ENCODE results near the gene TNFRSF21. TPM values are rescaled to one million over a fixed set of nuclear protein-coding genes. Genes with fewer than 3 reads are reported as not detected.
"Not testable (repeated sequence)": the region's sequence is repeated elsewhere in the genome, so short reads cannot be mapped to it uniquely, and the experiment has no call there.

The TNFRSF21 gene
- polyA plus RNA-seq, 1 donor (not counting 4 experiments of a cell fraction or from before 2014, with no cell fraction given) = 50.2 TPM

DNA sequence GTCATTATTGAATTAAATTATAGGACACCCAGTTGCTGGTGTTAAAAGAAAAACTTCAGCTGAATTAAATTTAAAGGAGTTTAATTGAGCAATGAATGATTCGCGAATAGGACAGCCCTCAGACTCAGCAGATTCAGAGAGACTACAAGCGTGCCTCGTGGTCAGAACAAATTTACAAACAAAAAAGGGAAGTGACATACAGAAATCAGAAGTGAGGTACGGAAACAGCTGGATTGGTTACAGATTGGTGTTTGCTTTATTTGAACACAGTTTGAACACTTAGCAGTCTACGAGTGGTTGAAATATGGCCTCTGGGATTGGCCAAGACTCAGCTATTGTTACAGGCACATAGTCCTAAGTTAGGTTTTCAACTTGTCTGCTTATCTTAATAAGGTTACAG lies 25.8 kb upstream of the TNFRSF21 start:
- Histone ChIP-seq H3K9me1 (ENCODE audit: control insufficient read depth, extremely low read depth, insufficient read depth, low read length) (no peaks in the 10 kb centered on the region), H3K9ac (ENCODE audit: control insufficient read depth, extremely low read depth, insufficient read depth, low read length) (no peak overlapping the region), H3K9me3 (ENCODE audit: control insufficient read depth, low read depth, low read length) (no peaks in the 10 kb centered on the region), H3K36me3 (ENCODE audit: control insufficient read depth in 2 of 2, extremely low read depth in 1 of 2, insufficient read depth in 2 of 2, low read length in 2 of 2) (no peaks in the 10 kb centered on the region), H4K20me1 (ENCODE audit: control insufficient read depth, extremely low read depth, insufficient read depth, low read length) (no peaks in the 10 kb centered on the region), H3K79me2 (ENCODE audit: control insufficient read depth, insufficient read depth, low read length) (no peaks in the 10 kb centered on the region), H2AFZ (ENCODE audit: control insufficient read depth, low read length) (no peak overlapping the region), H3K27ac (ENCODE audit: control insufficient read depth, insufficient read depth, low read length) (no peak overlapping the region), H3K4me3 (ENCODE audit: control insufficient read depth in 2 of 3, extremely low read depth in 1 of 3, insufficient read depth in 2 of 3, low read depth in 1 of 3, low read length in 3 of 3) (no peak overlapping the region), H3K4me1 (ENCODE audit: control insufficient read depth, extremely low read depth, insufficient read depth, low read length) (no peaks in the 10 kb centered on the region), H3K27me3 (ENCODE audit: control insufficient read depth, extremely low read depth, insufficient read depth, low read length) (no peaks in the 10 kb centered on the region), H3K4me2 (ENCODE audit: control insufficient read depth, extremely low read depth, insufficient read depth, low read depth, low read length) (no peak overlapping the region)
- dilution Hi-C loops (cut with MboI; ENCODE audit: extremely low pct_ligation_motif_present, low sequenced_read_pairs) = no loop called here
- FAIRE-seq (no peak), DNase-seq (ENCODE audit: low read depth, low spot score) (no peak)
- no peak for TF ChIP-seq EZH2 (IDR thresholded peaks at IDR 0.05; ENCODE audit: low read length)
- TF ChIP-seq, protein P1, sequence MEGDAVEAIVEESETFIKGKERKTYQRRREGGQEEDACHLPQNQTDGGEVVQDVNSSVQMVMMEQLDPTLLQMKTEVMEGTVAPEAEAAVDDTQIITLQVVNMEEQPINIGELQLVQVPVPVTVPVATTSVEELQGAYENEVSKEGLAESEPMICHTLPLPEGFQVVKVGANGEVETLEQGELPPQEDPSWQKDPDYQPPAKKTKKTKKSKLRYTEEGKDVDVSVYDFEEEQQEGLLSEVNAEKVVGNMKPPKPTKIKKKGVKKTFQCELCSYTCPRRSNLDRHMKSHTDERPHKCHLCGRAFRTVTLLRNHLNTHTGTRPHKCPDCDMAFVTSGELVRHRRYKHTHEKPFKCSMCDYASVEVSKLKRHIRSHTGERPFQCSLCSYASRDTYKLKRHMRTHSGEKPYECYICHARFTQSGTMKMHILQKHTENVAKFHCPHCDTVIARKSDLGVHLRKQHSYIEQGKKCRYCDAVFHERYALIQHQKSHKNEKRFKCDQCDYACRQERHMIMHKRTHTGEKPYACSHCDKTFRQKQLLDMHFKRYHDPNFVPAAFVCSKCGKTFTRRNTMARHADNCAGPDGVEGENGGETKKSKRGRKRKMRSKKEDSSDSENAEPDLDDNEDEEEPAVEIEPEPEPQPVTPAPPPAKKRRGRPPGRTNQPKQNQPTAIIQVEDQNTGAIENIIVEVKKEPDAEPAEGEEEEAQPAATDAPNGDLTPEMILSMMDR (optimal IDR thresholded peaks at IDR 0.05 in 1 of 3, IDR thresholded peaks at IDR 0.05 in 1 of 3, conservative IDR thresholded peaks at IDR 0.05 in 1 of 3; ENCODE audit: extremely low read depth in 1 of 3, insufficient read depth in 2 of 3, low read length in 3 of 3) = no peak

DNA sequence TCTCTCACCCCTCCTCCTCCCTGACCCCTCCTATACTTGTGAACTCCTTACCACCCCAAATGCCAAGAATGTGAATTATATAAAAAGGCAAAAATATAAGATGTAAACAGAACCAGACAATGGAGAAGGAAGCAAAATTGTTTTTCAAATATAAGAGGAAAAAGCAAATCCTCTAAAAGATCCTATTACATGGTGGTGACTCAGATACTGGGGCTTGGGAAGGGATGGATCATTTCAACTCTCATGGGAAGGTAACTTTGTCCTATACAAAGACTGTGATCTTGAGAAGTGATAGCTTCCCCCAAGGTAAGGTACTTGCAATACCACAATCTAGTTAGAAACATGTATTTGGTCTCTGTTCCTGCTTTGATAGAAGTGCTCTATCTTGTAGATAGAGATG lies 24.6 kb upstream of the TNFRSF21 start:
- no peaks in the 10 kb centered on the region for H3K27me3 ChIP-seq (ENCODE audit: control insufficient read depth, extremely low read depth, insufficient read depth, low read length)
- FAIRE-seq = no peak
- no peaks in the 10 kb centered on the region for H3K9me3 ChIP-seq (ENCODE audit: control insufficient read depth, low read depth, low read length)
- no peak overlapping the region for H3K27ac ChIP-seq (ENCODE audit: control insufficient read depth, insufficient read depth, low read length)
- TF ChIP-seq, protein P1 (optimal IDR thresholded peaks at IDR 0.05 in 1 of 3, IDR thresholded peaks at IDR 0.05 in 1 of 3, conservative IDR thresholded peaks at IDR 0.05 in 1 of 3; ENCODE audit: extremely low read depth in 1 of 3, insufficient read depth in 2 of 3, low read length in 3 of 3) = no peak
- TF ChIP-seq EZH2 (IDR thresholded peaks at IDR 0.05; ENCODE audit: low read length) = no peak
- H4K20me1 ChIP-seq (ENCODE audit: control insufficient read depth, extremely low read depth, insufficient read depth, low read length) = no peaks in the 10 kb centered on the region
- H3K9ac ChIP-seq (ENCODE audit: control insufficient read depth, extremely low read depth, insufficient read depth, low read length) = no peak overlapping the region
- DNase-seq (ENCODE audit: low read depth, low spot score) = no peak
- no peaks in the 10 kb centered on the region for H3K9me1 ChIP-seq (ENCODE audit: control insufficient read depth, extremely low read depth, insufficient read depth, low read length)
- H3K4me1 ChIP-seq (ENCODE audit: control insufficient read depth, extremely low read depth, insufficient read depth, low read length) = no peaks in the 10 kb centered on the region
- no peak overlapping the region for H3K4me3 ChIP-seq (ENCODE audit: control insufficient read depth in 2 of 3, extremely low read depth in 1 of 3, insufficient read depth in 2 of 3, low read depth in 1 of 3, low read length in 3 of 3)
- no peaks in the 10 kb centered on the region for H3K36me3 ChIP-seq (ENCODE audit: control insufficient read depth in 2 of 2, extremely low read depth in 1 of 2, insufficient read depth in 2 of 2, low read length in 2 of 2)
- H3K4me2 ChIP-seq (ENCODE audit: control insufficient read depth, extremely low read depth, insufficient read depth, low read depth, low read length) = no peak overlapping the region
- dilution Hi-C loops (cut with MboI; ENCODE audit: extremely low pct_ligation_motif_present, low sequenced_read_pairs) = no loop called here
- H3K79me2 ChIP-seq (ENCODE audit: control insufficient read depth, insufficient read depth, low read length) = no peaks in the 10 kb centered on the region
- no peak overlapping the region for H2AFZ ChIP-seq (ENCODE audit: control insufficient read depth, low read length)

DNA sequence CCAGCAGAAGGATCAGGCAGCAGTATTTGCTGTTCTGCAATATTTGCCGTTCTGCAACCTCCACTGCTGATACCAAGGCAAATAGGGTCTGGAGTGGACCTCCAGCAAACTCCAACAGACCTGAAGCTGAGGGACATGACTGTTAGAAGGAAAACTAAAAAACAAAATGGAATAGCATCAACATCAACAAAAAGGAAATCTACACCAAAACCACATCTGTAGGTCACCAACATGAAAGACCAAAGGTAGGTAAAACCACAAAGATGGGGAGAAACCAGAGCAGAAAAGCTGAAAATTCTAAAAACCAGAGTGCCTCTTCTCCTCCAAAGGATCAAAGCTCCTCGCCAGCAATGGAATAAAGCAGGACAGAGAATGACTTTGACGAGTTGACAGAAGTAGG lies 18.9 kb upstream of the TNFRSF21 start:
- H3K9me3 ChIP-seq (ENCODE audit: control insufficient read depth, low read depth, low read length); H3K27me3 ChIP-seq (ENCODE audit: control insufficient read depth, extremely low read depth, insufficient read depth, low read length); H3K79me2 ChIP-seq (ENCODE audit: control insufficient read depth, insufficient read depth, low read length); dilution Hi-C loops (cut with MboI; ENCODE audit: extremely low pct_ligation_motif_present, low sequenced_read_pairs); H3K4me1 ChIP-seq (ENCODE audit: control insufficient read depth, extremely low read depth, insufficient read depth, low read length); H3K4me2 ChIP-seq (ENCODE audit: control insufficient read depth, extremely low read depth, insufficient read depth, low read depth, low read length); FAIRE-seq; DNase-seq (ENCODE audit: low read depth, low spot score); H3K27ac ChIP-seq (ENCODE audit: control insufficient read depth, insufficient read depth, low read length); H2AFZ ChIP-seq (ENCODE audit: control insufficient read depth, low read length); H3K9ac ChIP-seq (ENCODE audit: control insufficient read depth, extremely low read depth, insufficient read depth, low read length); H3K36me3 ChIP-seq (ENCODE audit: control insufficient read depth in 2 of 2, extremely low read depth in 1 of 2, insufficient read depth in 2 of 2, low read length in 2 of 2); H3K9me1 ChIP-seq (ENCODE audit: control insufficient read depth, extremely low read depth, insufficient read depth, low read length); H3K4me3 ChIP-seq (ENCODE audit: control insufficient read depth in 2 of 3, extremely low read depth in 1 of 3, insufficient read depth in 2 of 3, low read depth in 1 of 3, low read length in 3 of 3); H4K20me1 ChIP-seq (ENCODE audit: control insufficient read depth, extremely low read depth, insufficient read depth, low read length): not testable (repeated sequence)

DNA sequence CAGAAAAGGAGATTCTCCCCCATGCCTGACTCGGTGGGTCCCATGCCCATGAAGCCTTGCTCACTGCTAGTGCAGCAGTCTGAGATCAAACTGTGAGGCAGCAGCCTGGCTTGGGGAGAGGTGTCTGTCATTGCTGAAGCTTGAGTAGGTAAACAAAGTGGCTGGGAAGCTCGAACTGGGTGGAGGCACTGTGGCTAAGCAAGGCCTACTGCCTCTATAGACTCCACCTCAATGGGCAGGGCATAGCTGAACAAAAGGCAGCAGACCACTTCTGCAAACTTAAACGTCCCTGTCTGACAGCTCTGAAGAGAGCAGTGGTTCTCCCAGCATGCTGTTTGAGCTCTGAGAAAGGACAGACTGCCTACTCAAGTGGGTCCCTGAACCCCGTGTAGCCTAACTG lies 18.4 kb upstream of the TNFRSF21 start:
- H3K9ac ChIP-seq (ENCODE audit: control insufficient read depth, extremely low read depth, insufficient read depth, low read length); H3K9me3 ChIP-seq (ENCODE audit: control insufficient read depth, low read depth, low read length); FAIRE-seq; dilution Hi-C loops (cut with MboI; ENCODE audit: extremely low pct_ligation_motif_present, low sequenced_read_pairs); H3K27ac ChIP-seq (ENCODE audit: control insufficient read depth, insufficient read depth, low read length); H3K4me2 ChIP-seq (ENCODE audit: control insufficient read depth, extremely low read depth, insufficient read depth, low read depth, low read length); H2AFZ ChIP-seq (ENCODE audit: control insufficient read depth, low read length); H3K79me2 ChIP-seq (ENCODE audit: control insufficient read depth, insufficient read depth, low read length); DNase-seq (ENCODE audit: low read depth, low spot score); H4K20me1 ChIP-seq (ENCODE audit: control insufficient read depth, extremely low read depth, insufficient read depth, low read length); H3K27me3 ChIP-seq (ENCODE audit: control insufficient read depth, extremely low read depth, insufficient read depth, low read length); H3K4me1 ChIP-seq (ENCODE audit: control insufficient read depth, extremely low read depth, insufficient read depth, low read length); H3K9me1 ChIP-seq (ENCODE audit: control insufficient read depth, extremely low read depth, insufficient read depth, low read length); H3K36me3 ChIP-seq (ENCODE audit: control insufficient read depth in 2 of 2, extremely low read depth in 1 of 2, insufficient read depth in 2 of 2, low read length in 2 of 2); H3K4me3 ChIP-seq (ENCODE audit: control insufficient read depth in 2 of 3, extremely low read depth in 1 of 3, insufficient read depth in 2 of 3, low read depth in 1 of 3, low read length in 3 of 3): not testable (repeated sequence)
